Mesothelial cell of epicardium (in vitro differentiated cells): ENCODE measurements around the gene IQCH. TPM values are rescaled to one million over a fixed set of nuclear protein-coding genes. Genes with fewer than 3 reads are reported as not detected.

Experiments
- DNase-seq, 2 experiments: peaks; one replicate each; pipeline ENCODE4 v3.0.0; 2021; ENCODE audit warnings: low spot score in 2 of 2; ENCODE audit not compliant: unreplicated experiment in 2 of 2
- H3K27ac Mint-ChIP-seq: 2 replicates; pipeline ENCODE4 v1.8.0; 2021; ENCODE audit warnings: mixed read lengths
- H3K27me3 Mint-ChIP-seq: 2 replicates; pipeline ENCODE4 v1.8.0; 2021; ENCODE audit warnings: low read depth, mixed read lengths
- H3K36me3 Mint-ChIP-seq: 2 replicates; pipeline ENCODE4 v1.8.0; 2021; ENCODE audit warnings: mixed read lengths
- H3K4me1 Mint-ChIP-seq: 2 replicates; pipeline ENCODE4 v1.8.0; 2021; ENCODE audit warnings: mixed read lengths
- H3K4me3 Mint-ChIP-seq: 2 replicates; pipeline ENCODE4 v1.8.0; 2021; ENCODE audit warnings: mild to moderate bottlenecking, moderate library complexity, mixed read lengths
- H3K9me3 Mint-ChIP-seq: 2 replicates; pipeline ENCODE4 v1.8.0; 2021; ENCODE audit warnings: mixed read lengths
- total RNA-seq: library from RNA; stranded (reverse); gene quantifications from 3 replicates; pipeline ENCODE4 v1.2.1, GENCODE V29; 2021
- TF ChIP-seq, protein P1 (sequence below): fragments of 200-600 bp; sonication (generic); IDR thresholded peaks from one replicate; pipeline ENCODE4 v1.5.0; 2021; ENCODE audit warnings: antibody characterized with exemption; ENCODE audit not compliant: unreplicated experiment

The IQCH gene
- total RNA-seq, 1 donor from 2014 or later: 0.98 TPM

DNA sequence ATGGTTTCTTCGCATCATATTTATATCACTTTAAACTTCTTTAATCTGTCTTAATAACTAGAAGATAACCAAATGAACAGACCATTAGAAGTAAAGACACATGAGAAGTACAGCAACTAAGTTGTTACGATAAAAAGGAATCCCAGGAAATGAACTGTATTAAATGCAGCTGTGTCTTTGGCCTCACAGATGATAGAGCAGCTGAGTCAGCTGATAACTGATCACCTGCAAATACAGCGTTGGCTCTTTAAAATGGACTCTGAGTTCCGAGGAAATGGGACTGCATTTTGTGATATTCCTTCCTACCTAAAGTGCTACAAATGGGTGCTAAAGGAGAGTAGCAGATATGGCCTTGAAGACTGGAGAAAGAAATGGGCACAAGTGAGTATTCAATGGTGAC, 145.3 kb downstream of the IQCH start:
- peaks cover 31% of the 10 kb centered on the region for H3K4me1 Mint-ChIP-seq
- H3K36me3 Mint-ChIP-seq: no peaks in the 10 kb centered on the region
- TF ChIP-seq, protein P1, sequence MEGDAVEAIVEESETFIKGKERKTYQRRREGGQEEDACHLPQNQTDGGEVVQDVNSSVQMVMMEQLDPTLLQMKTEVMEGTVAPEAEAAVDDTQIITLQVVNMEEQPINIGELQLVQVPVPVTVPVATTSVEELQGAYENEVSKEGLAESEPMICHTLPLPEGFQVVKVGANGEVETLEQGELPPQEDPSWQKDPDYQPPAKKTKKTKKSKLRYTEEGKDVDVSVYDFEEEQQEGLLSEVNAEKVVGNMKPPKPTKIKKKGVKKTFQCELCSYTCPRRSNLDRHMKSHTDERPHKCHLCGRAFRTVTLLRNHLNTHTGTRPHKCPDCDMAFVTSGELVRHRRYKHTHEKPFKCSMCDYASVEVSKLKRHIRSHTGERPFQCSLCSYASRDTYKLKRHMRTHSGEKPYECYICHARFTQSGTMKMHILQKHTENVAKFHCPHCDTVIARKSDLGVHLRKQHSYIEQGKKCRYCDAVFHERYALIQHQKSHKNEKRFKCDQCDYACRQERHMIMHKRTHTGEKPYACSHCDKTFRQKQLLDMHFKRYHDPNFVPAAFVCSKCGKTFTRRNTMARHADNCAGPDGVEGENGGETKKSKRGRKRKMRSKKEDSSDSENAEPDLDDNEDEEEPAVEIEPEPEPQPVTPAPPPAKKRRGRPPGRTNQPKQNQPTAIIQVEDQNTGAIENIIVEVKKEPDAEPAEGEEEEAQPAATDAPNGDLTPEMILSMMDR: no peak
- no peak for DNase-seq
- no peaks in the 10 kb centered on the region for H3K27me3 Mint-ChIP-seq
- H3K4me3 Mint-ChIP-seq: no peak overlapping the region
- no peaks in the 10 kb centered on the region for H3K9me3 Mint-ChIP-seq
- no peak overlapping the region for H3K27ac Mint-ChIP-seq

DNA sequence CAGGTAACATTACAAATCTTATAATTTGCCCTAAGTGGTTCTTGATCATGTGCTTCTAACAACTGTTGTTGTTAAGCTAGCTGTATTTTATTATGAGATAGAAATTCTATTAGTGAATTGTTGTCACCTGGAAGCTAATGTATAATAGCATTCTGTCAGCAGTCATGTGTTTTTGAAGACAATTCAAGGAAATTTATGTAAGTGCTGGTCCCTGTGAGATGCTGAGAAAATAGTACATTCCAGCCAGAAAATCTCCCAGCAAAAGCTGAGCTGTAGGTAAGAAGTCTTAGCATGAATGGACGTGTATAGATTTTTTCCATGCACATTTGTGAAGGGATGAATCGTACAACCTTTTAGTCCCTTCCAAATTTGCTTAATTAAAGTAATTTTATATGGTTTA, 146.3 kb downstream of the IQCH start:
- TF ChIP-seq, protein P1: no peak
- Mint-ChIP-seq H3K27me3 (no peaks in the 10 kb centered on the region), H3K4me1 (peaks cover 28% of the 10 kb centered on the region), H3K36me3 (no peaks in the 10 kb centered on the region), H3K9me3 (no peaks in the 10 kb centered on the region), H3K4me3 (no peak overlapping the region), H3K27ac (no peak overlapping the region)
- no peak for DNase-seq

DNA sequence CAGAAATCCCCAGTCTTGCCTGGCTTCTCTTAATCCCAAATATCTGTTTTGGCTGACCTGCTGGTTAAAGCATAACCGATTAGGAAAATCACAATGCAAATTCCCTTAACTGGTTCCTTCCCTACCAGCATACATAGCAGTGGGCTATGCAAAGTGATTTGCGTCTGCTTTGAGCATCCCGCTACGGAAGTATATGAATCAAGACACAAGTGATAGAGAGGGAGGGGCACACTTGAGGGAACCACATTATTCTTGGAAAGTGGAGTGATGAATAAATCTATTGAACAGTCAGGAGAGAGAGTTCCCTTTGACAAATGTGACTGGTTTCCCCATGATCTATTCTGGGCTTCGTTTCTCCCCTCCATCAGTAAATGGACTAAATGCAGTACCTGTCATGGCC, 146.8 kb downstream of the IQCH start:
- Mint-ChIP-seq H3K27ac (no peak overlapping the region), H3K27me3 (no peaks in the 10 kb centered on the region), H3K36me3 (no peaks in the 10 kb centered on the region), H3K9me3 (no peaks in the 10 kb centered on the region), H3K4me3 (no peak overlapping the region), H3K4me1 (peaks cover 24% of the 10 kb centered on the region)
- TF ChIP-seq, protein P1: no peak
- no peak for DNase-seq

DNA sequence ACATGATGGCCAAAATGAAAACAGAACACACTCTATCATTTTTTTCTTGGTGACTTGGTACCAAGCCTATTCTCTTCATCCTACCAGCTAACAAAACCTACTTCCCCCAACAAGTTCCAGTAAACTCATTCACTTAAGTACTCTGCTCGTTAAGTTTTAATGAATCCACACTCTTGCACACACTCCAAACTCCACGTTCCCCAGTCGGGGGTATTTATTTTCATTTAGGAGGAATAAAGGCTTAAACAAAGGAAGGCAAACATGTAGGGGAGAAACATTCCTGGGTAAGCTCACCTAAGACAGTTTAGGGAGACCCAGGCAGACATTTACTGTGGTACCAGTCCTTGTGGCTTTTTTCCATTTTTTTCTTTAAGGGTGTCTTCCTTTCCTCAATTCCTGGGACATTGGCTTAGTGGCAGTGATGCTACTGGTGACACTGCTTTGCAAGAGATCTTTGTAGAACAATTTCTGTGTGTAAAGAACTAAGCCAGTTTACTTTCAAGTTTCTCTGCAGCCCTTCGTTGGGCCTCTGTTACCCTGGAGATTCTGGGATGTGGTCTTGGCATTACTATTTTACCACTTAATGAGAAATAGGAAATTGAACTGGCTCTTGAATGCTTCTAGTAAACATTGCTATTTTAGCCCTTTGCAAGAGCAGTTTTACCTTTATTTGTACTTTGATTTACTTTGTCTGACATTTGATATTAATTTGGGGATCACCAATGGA, 149.0 kb downstream of the IQCH start:
- TF ChIP-seq, protein P1: no peak
- no peak overlapping the region for H3K4me3 Mint-ChIP-seq
- no peaks in the 10 kb centered on the region for H3K36me3 Mint-ChIP-seq
- no peak overlapping the region for H3K27ac Mint-ChIP-seq
- DNase-seq: no peak
- peaks cover 22% of the 10 kb centered on the region for H3K4me1 Mint-ChIP-seq
- H3K27me3 Mint-ChIP-seq: no peaks in the 10 kb centered on the region
- no peaks in the 10 kb centered on the region for H3K9me3 Mint-ChIP-seq

DNA sequence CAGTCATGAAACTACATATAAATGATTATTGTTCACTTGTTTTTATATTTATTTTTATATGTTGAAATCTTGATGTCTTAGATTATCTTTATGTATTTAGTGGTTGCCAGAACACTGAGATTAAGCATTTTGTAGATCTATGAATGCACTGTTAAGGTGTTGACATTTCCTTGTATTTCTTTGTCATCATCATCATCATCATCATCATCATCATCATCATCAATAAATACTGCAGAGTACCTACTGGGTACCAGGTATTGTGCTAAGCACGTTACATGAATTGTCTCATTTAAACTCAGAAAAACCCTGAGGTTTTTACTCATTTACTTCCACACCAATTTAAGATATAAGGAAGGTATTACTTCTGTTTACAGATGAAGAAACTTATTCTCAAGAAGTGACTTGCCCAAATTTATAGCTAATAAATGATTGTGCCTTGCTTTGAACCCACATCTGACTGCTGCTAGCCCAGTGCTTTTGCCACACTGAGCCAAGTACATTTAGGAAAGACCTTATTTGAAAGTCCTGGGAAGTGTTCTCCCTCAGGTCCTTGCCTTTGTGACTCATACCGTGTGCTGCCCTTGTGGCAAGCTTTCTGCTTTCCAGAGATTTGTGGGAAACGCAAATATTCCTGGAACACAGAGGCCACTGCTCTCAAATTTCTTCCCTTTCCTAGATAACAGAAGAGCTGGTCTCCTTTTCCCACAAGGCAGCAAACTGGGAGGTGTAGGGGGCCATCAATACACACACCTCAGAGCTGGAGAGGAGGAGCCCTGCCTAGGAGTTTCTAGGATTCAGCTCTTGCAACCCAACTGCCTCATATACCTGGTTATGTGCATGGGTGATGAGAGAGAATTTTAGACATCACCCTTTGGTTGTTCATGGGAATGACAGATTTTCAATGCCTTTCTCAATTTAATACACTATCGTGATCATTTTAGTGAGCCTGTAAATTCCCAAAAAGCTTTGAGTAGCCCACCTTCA, 150.9 kb downstream of the IQCH start:
- Mint-ChIP-seq H3K4me1 (peaks cover 12% of the 10 kb centered on the region), H3K9me3 (no peaks in the 10 kb centered on the region), H3K4me3 (no peak overlapping the region), H3K27ac (no peak overlapping the region), H3K36me3 (no peaks in the 10 kb centered on the region), H3K27me3 (no peaks in the 10 kb centered on the region)
- TF ChIP-seq, protein P1: no peak
- DNase-seq: no peak
